GM20000 (cell line): ENCODE measurements around the gene SYNPO.

ENCODE experiments used
- DNase-seq: peaks from one replicate; pipeline ENCODE4 v3.0.0; 2012; ENCODE audit warnings: low spot score
- CTCF ChIP-seq: IDR thresholded peaks from 2 replicates; pipeline ENCODE4 v1.5.1; 2012; ENCODE audit warnings: mild to moderate bottlenecking, control low read depth; ENCODE audit errors: extremely low read depth, missing control alignments

The SYNPO gene

GRCh38 chr5:150661086-150661485 lies 20.6 kb downstream of the SYNPO start, which contains the start of gene MYOZ3:
MYOZ3 (plus strand) TSS chr5:150661251; CDS start chr5:150662942, 1,691 bp downstream.
- no peak for TF ChIP-seq CTCF
- no peak for DNase-seq

- no peak for TF ChIP-seq CTCF
These were observed 21.5 kb downstream of the SYNPO start for GRCh38 chr5:150661821-150662596.

GRCh38 chr5:150662731-150663516 lies 22.5 kb downstream of the SYNPO start:
- no peak for DNase-seq
- TF ChIP-seq CTCF, result no peak

More at GRCh38 chr5:150661821-150662596, 21.5 kb downstream of the SYNPO start:
- no peak for DNase-seq

- no peak for TF ChIP-seq CTCF
- DNase-seq, result no peak
These were observed 23.5 kb downstream of the SYNPO start for GRCh38 chr5:150663936-150664335.

GRCh38 chr5:150665044-150665443 lies 24.6 kb downstream of the SYNPO start:
- DNase-seq, result no peak
- TF ChIP-seq CTCF, result no peak

- peak; percentile 19 for DNase-seq
- no peak for TF ChIP-seq CTCF
These were observed 30.0 kb downstream of the SYNPO start for GRCh38 chr5:150670275-150670947.

- DNase-seq, result no peak
- no peak for TF ChIP-seq CTCF
These were observed 30.5 kb downstream of the SYNPO start for GRCh38 chr5:150670948-150671310.
